Right lobe of liver (tissue), 6 donors: Measurements from ENCODE around the gene DNAH1. TPM values are rescaled to one million over a fixed set of nuclear protein-coding genes. Genes with fewer than 3 reads are reported as not detected.
A peak's percentile ranks its signal among the peaks of the same experiment; 100 is the strongest.

Experiments
- ATAC-seq, 4 donors: fragments of 200-7000 bp; cut with Tn5 transposase; one replicate each; pipeline ENCODE4 v1.9.1; 2020; ENCODE audit warnings: mild to moderate bottlenecking in 4 of 4, moderate library complexity in 4 of 4
- DNase-seq, 3 donors: peaks; one replicate each; pipeline ENCODE4 v3.0.0-alpha.2; 2020
- H3K27ac ChIP-seq, 3 donors: fragments of 200-600 bp; one replicate each; pipeline ENCODE4 v1.8.0; 2022
- H3K27me3 ChIP-seq, 2 donors: fragments of 200-600 bp; one replicate each; pipeline ENCODE4 v1.8.0; 2022
- H3K36me3 ChIP-seq, 4 donors: fragments of 200-600 bp; sonication (generic) in 1 of 4; one replicate each; pipeline versions ENCODE4 v1.5.1 to v1.8.0; 2017 to 2022; ENCODE audit warnings: control low read depth in 1 of 4
- H3K4me1 ChIP-seq, 4 donors: fragments of 200-600 bp; sonication (generic) in 1 of 4; one replicate each; pipeline versions ENCODE4 v1.5.1 to v1.8.0; 2017 to 2022; ENCODE audit warnings: control low read depth in 1 of 4
- H3K4me3 ChIP-seq, 3 donors: fragments of 200-600 bp; one replicate each; pipeline ENCODE4 v1.8.0; 2022
- H3K9me3 ChIP-seq, 4 donors: fragments of 200-600 bp; sonication (generic) in 1 of 4; one replicate each; pipeline versions ENCODE4 v1.5.1 to v1.8.0; 2017 to 2022; ENCODE audit warnings: control low read depth in 1 of 4
- POLR2A ChIP-seq: fragments of 450-650 bp; IDR thresholded peaks from one replicate; pipeline ENCODE4 v1.6.1; 2017; ENCODE audit warnings: antibody characterized with exemption, mild to moderate bottlenecking
- WGBS: methylation state at CpG from one replicate; pipeline ENCODE4 v1.1.6; 2018; ENCODE audit warnings: low coverage, low lambda C conversion rate; ENCODE audit not compliant: insufficient coverage; ENCODE audit errors: missing lambda C conversion rate; 5-methylcytosine and 5-hydroxymethylcytosine counted together
- intact Hi-C, 2 donors: fragments of 100-400 bp; cut with DNase I; formaldehyde crosslinking; loops; one replicate each; pipeline versions ENCODE4 v1.11.2 to v1.14.1; 2022
- total RNA-seq, 6 experiments: library from RNA; depleted of rRNA in 2 of 6; stranded (reverse); fragments of >200 nt in 2 of 6; fragmentation: NEBNext Ultra II Directional in 3 of 6; extraction: Animal tissue kit (Norgen Biotek cat#: 25700) in 3 of 6; gene quantifications; one replicate each; pipeline versions ENCODE4 v1.1.0 to v1.2.4, GENCODE V29; 2016 to 2023
- TF ChIP-seq, protein P1 (sequence below), 4 donors: fragments of 200-600 bp in 3 of 4; fragments of 450-650 bp in 1 of 4; IDR thresholded peaks; one replicate each; pipeline versions ENCODE4 v1.5.1 to v1.8.0; 2016 to 2022; ENCODE audit warnings: antibody characterized with exemption in 4 of 4, mild to moderate bottlenecking in 2 of 4
- donor health status: DM: no; HTN: yes; CAD: no.
- donor health status: DM: no; HTN: no; CAD: no.
- donor health status: DM: no; HTN: no; CAD: no.
- donor health status: DM: no; HTN: yes; CAD: no.
- donor health status: DM: no; HTN: yes; CAD: no.

Gene DNAH1
- total RNA-seq, 6 experiments from 2014 or later, result 1.6 to 11.2 (median 8.1) TPM

DNA sequence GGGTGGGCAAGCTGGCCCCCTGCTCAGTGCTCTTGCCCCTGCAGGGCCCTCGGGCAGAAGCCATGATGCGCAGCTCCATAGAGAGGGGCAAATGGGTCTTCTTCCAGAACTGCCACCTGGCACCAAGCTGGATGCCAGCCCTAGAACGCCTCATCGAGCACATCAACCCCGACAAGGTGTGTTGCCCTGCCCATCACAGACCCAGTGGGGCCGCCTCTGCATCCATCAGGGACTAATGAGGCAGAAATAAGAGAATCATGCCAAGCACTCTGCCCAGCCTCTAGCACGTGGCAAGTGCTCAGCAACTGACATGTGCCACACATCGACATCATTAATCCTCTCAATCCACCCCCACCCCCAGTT lies 79.4 kb downstream of the DNAH1 start:
- Histone ChIP-seq H3K4me1 (no peaks in the 10 kb centered on the region), H3K27ac (no peak overlapping the region), H3K27me3 (no peaks in the 10 kb centered on the region), H3K4me3 (no peak overlapping the region), H3K36me3 (peaks cover 0 to 15% (median 0%) of the 10 kb centered on the region in 4 donors), H3K9me3 (no peaks in the 10 kb centered on the region)
- intact Hi-C loops, result no loop called here
- WGBS, result 100% methylated on average over 1 of the region's 8 CpGs
- TF ChIP-seq, protein P1, sequence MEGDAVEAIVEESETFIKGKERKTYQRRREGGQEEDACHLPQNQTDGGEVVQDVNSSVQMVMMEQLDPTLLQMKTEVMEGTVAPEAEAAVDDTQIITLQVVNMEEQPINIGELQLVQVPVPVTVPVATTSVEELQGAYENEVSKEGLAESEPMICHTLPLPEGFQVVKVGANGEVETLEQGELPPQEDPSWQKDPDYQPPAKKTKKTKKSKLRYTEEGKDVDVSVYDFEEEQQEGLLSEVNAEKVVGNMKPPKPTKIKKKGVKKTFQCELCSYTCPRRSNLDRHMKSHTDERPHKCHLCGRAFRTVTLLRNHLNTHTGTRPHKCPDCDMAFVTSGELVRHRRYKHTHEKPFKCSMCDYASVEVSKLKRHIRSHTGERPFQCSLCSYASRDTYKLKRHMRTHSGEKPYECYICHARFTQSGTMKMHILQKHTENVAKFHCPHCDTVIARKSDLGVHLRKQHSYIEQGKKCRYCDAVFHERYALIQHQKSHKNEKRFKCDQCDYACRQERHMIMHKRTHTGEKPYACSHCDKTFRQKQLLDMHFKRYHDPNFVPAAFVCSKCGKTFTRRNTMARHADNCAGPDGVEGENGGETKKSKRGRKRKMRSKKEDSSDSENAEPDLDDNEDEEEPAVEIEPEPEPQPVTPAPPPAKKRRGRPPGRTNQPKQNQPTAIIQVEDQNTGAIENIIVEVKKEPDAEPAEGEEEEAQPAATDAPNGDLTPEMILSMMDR (IDR thresholded peaks at IDR 0.05), result no peak
- no peak for TF ChIP-seq POLR2A
- DNase-seq (peak in 2 of 3 donors; percentile 14 to 42), ATAC-seq (no peak)

DNA sequence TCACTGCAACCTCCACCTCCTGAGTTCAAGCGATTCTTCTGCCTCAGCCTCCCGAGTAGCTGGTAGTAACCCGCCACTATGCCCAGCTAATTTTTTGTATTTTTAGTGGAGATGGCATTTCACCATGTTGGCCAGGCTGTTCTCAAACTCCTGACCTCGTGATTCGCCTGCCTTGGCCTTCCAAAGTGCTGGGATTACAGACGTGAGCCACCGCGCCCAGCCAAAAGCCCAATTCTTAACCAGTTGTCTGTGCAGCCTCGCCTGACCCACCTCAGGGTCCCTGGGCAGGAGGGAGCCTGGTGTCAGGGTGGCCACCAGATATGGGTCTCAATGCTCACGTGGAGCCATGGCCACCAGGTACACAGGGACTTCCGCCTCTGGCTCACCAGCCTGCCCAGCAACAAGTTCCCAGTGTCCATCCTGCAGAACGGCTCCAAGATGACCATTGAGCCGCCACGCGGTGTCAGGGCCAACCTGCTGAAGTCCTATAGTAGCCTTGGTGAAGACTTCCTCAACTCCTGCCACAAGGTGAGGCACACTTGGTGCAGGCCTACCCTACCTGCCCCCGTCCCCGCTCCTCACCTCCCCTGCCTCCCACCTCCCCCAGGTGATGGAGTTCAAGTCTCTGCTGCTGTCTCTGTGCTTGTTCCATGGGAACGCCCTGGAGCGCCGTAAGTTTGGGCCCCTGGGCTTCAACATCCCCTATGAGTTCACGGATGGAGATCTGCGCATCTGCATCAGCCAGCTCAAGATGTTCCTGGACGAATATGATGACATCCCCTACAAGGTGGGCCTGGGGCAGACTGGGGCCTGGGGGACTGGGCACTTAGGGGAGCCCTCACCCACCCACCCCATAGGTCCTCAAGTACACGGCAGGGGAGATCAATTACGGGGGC lies 80.1 kb downstream of the DNAH1 start:
- H3K36me3 ChIP-seq, result peaks cover 0 to 22% (median 2%) of the 10 kb centered on the region in 4 donors
- ATAC-seq, result no peak
- intact Hi-C loops, result no loop called here
- no peak overlapping the region for H3K4me3 ChIP-seq
- TF ChIP-seq, protein P1 (IDR thresholded peaks at IDR 0.05), result no peak
- no peak for TF ChIP-seq POLR2A
- DNase-seq, result peak in 2 of 3 donors; percentile 14 to 40
- WGBS, result 93% methylated on average over 13 of the region's 25 CpGs
- H3K9me3 ChIP-seq, result no peaks in the 10 kb centered on the region
- H3K27ac ChIP-seq, result no peak overlapping the region
- no peaks in the 10 kb centered on the region for H3K27me3 ChIP-seq
- no peaks in the 10 kb centered on the region for H3K4me1 ChIP-seq

DNA sequence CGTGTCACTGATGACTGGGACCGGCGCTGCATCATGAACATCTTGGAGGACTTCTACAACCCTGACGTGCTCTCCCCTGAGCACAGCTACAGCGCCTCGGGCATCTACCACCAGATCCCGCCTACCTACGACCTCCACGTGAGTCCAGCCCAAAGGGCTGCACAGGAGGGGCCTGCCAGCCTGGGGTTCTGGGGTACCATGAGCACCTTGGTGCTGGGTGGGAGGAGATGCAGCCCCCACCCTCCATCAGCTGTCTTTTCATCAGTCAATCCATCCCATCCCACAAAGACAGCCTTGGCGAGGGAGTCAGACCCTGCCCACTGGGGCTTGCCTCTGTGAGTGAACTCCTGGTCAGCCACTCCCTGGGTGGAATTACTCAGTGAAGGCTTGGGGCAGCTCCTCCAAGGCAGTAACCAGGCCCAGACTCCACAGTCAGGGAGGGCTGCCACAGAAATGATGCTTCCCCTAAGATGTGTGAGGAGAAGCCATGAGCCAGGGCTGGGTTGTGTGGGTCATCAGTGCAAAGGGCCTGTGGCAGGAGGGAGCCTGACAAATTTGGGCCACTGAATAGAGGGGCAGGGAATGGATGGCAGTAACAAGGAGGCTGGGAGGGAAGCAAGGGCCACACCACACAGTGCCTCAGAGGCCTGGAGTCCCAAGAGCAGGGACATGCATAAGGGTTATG lies 80.9 kb downstream of the DNAH1 start:
- Histone ChIP-seq H3K27ac (no peak overlapping the region), H3K27me3 (no peaks in the 10 kb centered on the region), H3K4me1 (no peaks in the 10 kb centered on the region), H3K9me3 (no peaks in the 10 kb centered on the region), H3K4me3 (no peak overlapping the region), H3K36me3 (peaks cover 0 to 24% (median 6%) of the 10 kb centered on the region in 4 donors)
- TF ChIP-seq POLR2A, result no peak
- TF ChIP-seq, protein P1 (IDR thresholded peaks at IDR 0.05), result no peak
- WGBS, result no CpG with 5 or more reads among the region's 10 CpGs
- intact Hi-C loops, result no loop called here
- peak in 2 of 3 donors; percentile 14 to 39 for DNase-seq
- no peak for ATAC-seq

DNA sequence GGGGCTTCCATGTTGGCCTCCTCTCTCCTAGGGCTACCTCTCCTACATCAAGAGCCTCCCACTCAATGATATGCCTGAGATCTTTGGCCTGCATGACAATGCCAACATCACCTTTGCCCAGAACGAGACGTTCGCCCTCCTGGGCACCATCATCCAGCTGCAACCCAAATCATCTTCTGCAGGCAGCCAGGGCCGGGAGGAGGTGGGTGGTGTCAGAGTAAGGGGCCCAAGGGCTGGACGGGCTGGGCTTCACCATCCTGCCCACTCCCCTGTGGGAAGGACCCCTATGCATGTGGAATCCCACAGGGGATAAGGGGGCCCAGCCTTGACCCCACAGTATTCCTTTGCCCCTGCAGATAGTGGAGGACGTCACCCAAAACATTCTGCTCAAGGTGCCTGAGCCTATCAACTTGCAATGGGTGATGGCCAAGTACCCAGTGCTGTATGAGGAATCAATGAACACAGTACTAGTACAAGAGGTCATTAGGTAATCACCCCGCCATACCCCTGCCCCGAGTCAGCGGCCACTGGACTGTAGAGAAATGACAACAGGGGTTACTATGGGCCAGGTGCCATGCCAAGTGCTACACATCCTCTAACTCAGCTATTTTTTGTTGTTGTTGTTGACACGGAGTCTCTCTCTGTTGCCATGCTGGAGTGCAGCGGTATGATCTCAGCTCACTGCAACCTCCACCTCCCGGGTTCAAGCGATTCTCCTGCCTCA lies 81.7 kb downstream of the DNAH1 start:
- intact Hi-C loops, result no loop called here
- H3K36me3 ChIP-seq, result peaks cover 0 to 28% (median 9%) of the 10 kb centered on the region in 4 donors
- TF ChIP-seq, protein P1 (IDR thresholded peaks at IDR 0.05), result no peak
- TF ChIP-seq POLR2A, result no peak
- no peak overlapping the region for H3K4me3 ChIP-seq
- 53% methylated on average over 7 of the region's 13 CpGs for WGBS
- no peaks in the 10 kb centered on the region for H3K9me3 ChIP-seq
- no peak overlapping the region for H3K27ac ChIP-seq
- no peaks in the 10 kb centered on the region for H3K27me3 ChIP-seq
- H3K4me1 ChIP-seq, result no peaks in the 10 kb centered on the region
- peak in 1 of 3 donors; percentile 45 for DNase-seq
- ATAC-seq, result peak in 1 of 4 donors; percentile 5
